Keratinocyte (primary cell): ENCODE results near the gene NUP35. TPM values are rescaled to one million over a fixed set of nuclear protein-coding genes. Genes with fewer than 3 reads are reported as not detected.

Source experiments
- DNase-seq: peaks from one replicate; pipeline ENCODE4 v3.0.0-alpha.2; 2011; ENCODE audit warnings: low read depth, missing footprints, low spot score
- FAIRE-seq: peaks from 2 replicates; lab custom pipeline; 2011; peaks lifted over from hg19 to GRCh38; lab: Jason Lieb, UNC
- H2AFZ ChIP-seq: 2 replicates; pipeline ENCODE4 v1.6.0; 2012; ENCODE audit warnings: low read length, control low read depth, inconsistent platforms; ENCODE audit not compliant: control insufficient read depth
- H3K27ac ChIP-seq: 2 replicates; pipeline ENCODE4 v1.5.1; 2011; ENCODE audit warnings: low read length; ENCODE audit not compliant: control insufficient read depth, insufficient read depth
- H3K27me3 ChIP-seq: 3 replicates; pipeline ENCODE4 v1.6.0; 2011; ENCODE audit warnings: low read length; ENCODE audit not compliant: control insufficient read depth, insufficient read depth; ENCODE audit errors: extremely low read depth
- H3K36me3 ChIP-seq, 2 experiments: 2 replicates in 1 of 2; 3 replicates in 1 of 2; pipeline ENCODE4 v1.5.1; 2011; ENCODE audit warnings: low read length in 2 of 2, mild to moderate bottlenecking in 1 of 2; ENCODE audit not compliant: control insufficient read depth in 2 of 2, insufficient read depth in 2 of 2; ENCODE audit errors: extremely low read depth in 1 of 2
- H3K4me1 ChIP-seq: 3 replicates; pipeline ENCODE4 v1.5.1; 2011; ENCODE audit warnings: low read length; ENCODE audit not compliant: control insufficient read depth, insufficient read depth; ENCODE audit errors: extremely low read depth
- H3K4me2 ChIP-seq: 3 replicates; pipeline ENCODE4 v1.6.0; 2011; ENCODE audit warnings: low read depth, low read length; ENCODE audit not compliant: control insufficient read depth, insufficient read depth; ENCODE audit errors: extremely low read depth
- H3K4me3 ChIP-seq, 3 experiments: fragments of 200-600 bp in 1 of 3; sonication (generic) in 1 of 3; 2 replicates in 2 of 3; 3 replicates in 1 of 3; pipeline ENCODE4 v1.5.1; 2011 to 2016; ENCODE audit warnings: low read length in 3 of 3, mild to moderate bottlenecking in 3 of 3, control low read depth in 2 of 3, inconsistent platforms in 1 of 3, low read depth in 1 of 3, mixed read lengths in 1 of 3, mixed run types in 1 of 3, moderate library complexity in 1 of 3; ENCODE audit not compliant: control insufficient read depth in 2 of 3, insufficient read depth in 2 of 3; ENCODE audit errors: extremely low read depth in 1 of 3
- H3K79me2 ChIP-seq: 2 replicates; pipeline ENCODE4 v1.6.0; 2012; ENCODE audit warnings: low read length; ENCODE audit not compliant: control insufficient read depth, insufficient read depth
- H3K9ac ChIP-seq: 3 replicates; pipeline ENCODE4 v1.6.0; 2011; ENCODE audit warnings: low read length; ENCODE audit not compliant: control insufficient read depth, insufficient read depth; ENCODE audit errors: extremely low read depth
- H3K9me1 ChIP-seq: 3 replicates; pipeline ENCODE4 v1.6.0; 2011; ENCODE audit warnings: low read length; ENCODE audit not compliant: control insufficient read depth, insufficient read depth; ENCODE audit errors: extremely low read depth
- H3K9me3 ChIP-seq: 2 replicates; pipeline ENCODE4 v1.5.1; 2012; ENCODE audit warnings: low read depth, low read length; ENCODE audit not compliant: control insufficient read depth
- H4K20me1 ChIP-seq: 3 replicates; pipeline ENCODE4 v1.6.0; 2011; ENCODE audit warnings: low read length; ENCODE audit not compliant: control insufficient read depth, insufficient read depth; ENCODE audit errors: extremely low read depth
- EZH2 ChIP-seq: IDR thresholded peaks from one replicate; pipeline ENCODE4 v1.6.1; 2012; ENCODE audit warnings: inconsistent platforms, mild to moderate bottlenecking, low read length, moderate library complexity
- dilution Hi-C: fragments of 300-500 bp; cut with MboI; formaldehyde crosslinking; loops from one replicate; pipeline ENCODE4 v1.7.0; 2020; ENCODE audit warnings: low sequenced_read_pairs; ENCODE audit not compliant: extremely low pct_ligation_motif_present
- polyA plus RNA-seq, 5 experiments: library from polyadenylated mRNA; depleted of rRNA in 3 of 5; stranded (reverse) in 3 of 5; stranded (forward) in 1 of 5; unstranded in 1 of 5; fragments of >200 nt; gene quantifications; 1 replicate in 1 of 5; 2 replicates in 3 of 5; 3 replicates in 1 of 5; pipeline versions ENCODE4 v1.2.1 to v1.2.3, GENCODE V29; 2011 to 2012; ENCODE audit warnings: missing spikeins in 2 of 5, low read depth in 1 of 5, low replicate concordance in 1 of 5
- TF ChIP-seq, protein P1 (sequence below), 3 experiments: IDR thresholded peaks in 1 of 3; conservative IDR thresholded peaks in 1 of 3; optimal IDR thresholded peaks in 1 of 3; 2 replicates in 2 of 3; 3 replicates in 1 of 3; pipeline versions ENCODE3 to v1.5.1; 2011; ENCODE audit warnings: low read length in 3 of 3, mild to moderate bottlenecking in 3 of 3, moderate library complexity in 2 of 3, control low read depth in 1 of 3, inconsistent platforms in 1 of 3; ENCODE audit not compliant: insufficient read depth in 2 of 3; ENCODE audit errors: extremely low read depth in 1 of 3

The NUP35 gene
- polyA plus RNA-seq, 1 donor (not counting 4 experiments of a cell fraction or from before 2014, with no cell fraction given) = 22.6 TPM

- H3K9ac ChIP-seq = peak overlapping the region; percentile 94
- no peak for TF ChIP-seq EZH2
- TF ChIP-seq, protein P1, sequence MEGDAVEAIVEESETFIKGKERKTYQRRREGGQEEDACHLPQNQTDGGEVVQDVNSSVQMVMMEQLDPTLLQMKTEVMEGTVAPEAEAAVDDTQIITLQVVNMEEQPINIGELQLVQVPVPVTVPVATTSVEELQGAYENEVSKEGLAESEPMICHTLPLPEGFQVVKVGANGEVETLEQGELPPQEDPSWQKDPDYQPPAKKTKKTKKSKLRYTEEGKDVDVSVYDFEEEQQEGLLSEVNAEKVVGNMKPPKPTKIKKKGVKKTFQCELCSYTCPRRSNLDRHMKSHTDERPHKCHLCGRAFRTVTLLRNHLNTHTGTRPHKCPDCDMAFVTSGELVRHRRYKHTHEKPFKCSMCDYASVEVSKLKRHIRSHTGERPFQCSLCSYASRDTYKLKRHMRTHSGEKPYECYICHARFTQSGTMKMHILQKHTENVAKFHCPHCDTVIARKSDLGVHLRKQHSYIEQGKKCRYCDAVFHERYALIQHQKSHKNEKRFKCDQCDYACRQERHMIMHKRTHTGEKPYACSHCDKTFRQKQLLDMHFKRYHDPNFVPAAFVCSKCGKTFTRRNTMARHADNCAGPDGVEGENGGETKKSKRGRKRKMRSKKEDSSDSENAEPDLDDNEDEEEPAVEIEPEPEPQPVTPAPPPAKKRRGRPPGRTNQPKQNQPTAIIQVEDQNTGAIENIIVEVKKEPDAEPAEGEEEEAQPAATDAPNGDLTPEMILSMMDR (optimal IDR thresholded peaks at IDR 0.05 in 1 of 3, IDR thresholded peaks at IDR 0.05 in 1 of 3, conservative IDR thresholded peaks at IDR 0.05 in 1 of 3; ENCODE audit: extremely low read depth in 1 of 3, insufficient read depth in 2 of 3, low read length in 3 of 3) = no peak
- FAIRE-seq (no peak), DNase-seq (no peak)
- no peaks in the 10 kb centered on the region for H4K20me1 ChIP-seq
- H3K9me3 ChIP-seq = no peaks in the 10 kb centered on the region
- H3K27ac ChIP-seq = peak overlapping the region; percentile 91
- H3K4me1 ChIP-seq = peaks cover 10% of the 10 kb centered on the region
- dilution Hi-C loops = no loop called here
- H2AFZ ChIP-seq = peak overlapping the region; percentile 97
- no peaks in the 10 kb centered on the region for H3K27me3 ChIP-seq
- H3K9me1 ChIP-seq = no peaks in the 10 kb centered on the region
- peak overlapping the region; percentile 86 for H3K4me2 ChIP-seq
- H3K4me3 ChIP-seq = peak overlapping the region; percentile 60 to 95 (median 89)
- peaks cover 0 to 4% of the 10 kb centered on the region in 2 experiments for H3K36me3 ChIP-seq
- H3K79me2 ChIP-seq = peaks cover 50% of the 10 kb centered on the region
These were observed 663 bp downstream of the NUP35 start for GRCh38 chr2:183124957-183125255.

DNA sequence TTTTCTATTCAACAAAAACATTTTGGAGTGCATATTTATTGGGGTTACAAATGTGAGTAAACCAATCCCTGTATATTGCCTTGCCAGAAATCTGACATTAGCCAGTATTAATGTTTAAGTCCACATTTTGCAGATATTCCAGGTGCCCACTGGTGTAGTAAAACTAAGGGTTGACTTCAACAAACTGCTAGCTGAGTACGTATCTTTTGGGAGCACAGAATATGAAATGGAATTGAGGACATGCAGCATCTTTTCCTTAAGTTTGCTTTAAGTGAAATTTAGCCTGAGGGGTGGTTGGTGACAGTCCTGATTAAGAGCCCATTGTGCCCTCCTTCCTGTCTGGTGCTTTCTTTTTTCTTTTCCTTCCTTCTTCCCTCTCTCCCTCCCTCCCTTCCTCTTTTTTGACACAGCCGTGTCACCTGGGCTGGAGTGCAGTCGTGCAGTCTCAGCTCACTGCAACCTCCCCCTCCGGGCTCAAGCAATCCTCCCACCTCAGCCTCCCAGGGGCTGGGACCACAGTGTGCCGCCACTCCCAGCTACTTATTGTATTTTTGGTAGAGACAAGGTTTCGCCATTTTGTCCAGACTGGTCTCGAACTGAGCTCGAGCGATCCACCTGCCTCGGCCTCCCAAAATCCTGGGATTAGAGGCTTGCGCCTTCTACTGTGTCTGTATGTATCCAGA is 1.6 kb downstream of the NUP35 start:
- no peaks in the 10 kb centered on the region for H3K9me1 ChIP-seq
- H4K20me1 ChIP-seq = no peaks in the 10 kb centered on the region
- H3K27ac ChIP-seq = no peak overlapping the region
- peaks cover 57% of the 10 kb centered on the region for H3K79me2 ChIP-seq
- H3K27me3 ChIP-seq = no peaks in the 10 kb centered on the region
- peaks cover 10% of the 10 kb centered on the region for H3K4me1 ChIP-seq
- peaks cover 0 to 4% of the 10 kb centered on the region in 2 experiments for H3K36me3 ChIP-seq
- no peak overlapping the region for H3K9ac ChIP-seq
- H3K9me3 ChIP-seq = no peaks in the 10 kb centered on the region
- H3K4me3 ChIP-seq = peak overlapping the region; percentile 60 to 95 (median 89)
- no peak for TF ChIP-seq EZH2
- TF ChIP-seq, protein P1 (optimal IDR thresholded peaks at IDR 0.05 in 1 of 3, IDR thresholded peaks at IDR 0.05 in 1 of 3, conservative IDR thresholded peaks at IDR 0.05 in 1 of 3; ENCODE audit: extremely low read depth in 1 of 3, insufficient read depth in 2 of 3, low read length in 3 of 3) = no peak
- H2AFZ ChIP-seq = no peak overlapping the region
- peak overlapping the region; percentile 86 for H3K4me2 ChIP-seq
- no peak for DNase-seq
- FAIRE-seq = no peak
- dilution Hi-C loops = no loop called here
